HG02623 (cell line): ENCODE results near the gene COP1.
"Not testable (repeated sequence)": the region's sequence is repeated elsewhere in the genome, so short reads cannot be mapped to it uniquely, and the experiment has no call there.

Experiments used
- ATAC-seq: cut with Tn5 transposase; IDR thresholded peaks from one replicate; pipeline ENCODE4 v1.9.1; 2021; ENCODE audit warnings: moderate library complexity; ENCODE audit not compliant: unreplicated experiment

Gene COP1

DNA sequence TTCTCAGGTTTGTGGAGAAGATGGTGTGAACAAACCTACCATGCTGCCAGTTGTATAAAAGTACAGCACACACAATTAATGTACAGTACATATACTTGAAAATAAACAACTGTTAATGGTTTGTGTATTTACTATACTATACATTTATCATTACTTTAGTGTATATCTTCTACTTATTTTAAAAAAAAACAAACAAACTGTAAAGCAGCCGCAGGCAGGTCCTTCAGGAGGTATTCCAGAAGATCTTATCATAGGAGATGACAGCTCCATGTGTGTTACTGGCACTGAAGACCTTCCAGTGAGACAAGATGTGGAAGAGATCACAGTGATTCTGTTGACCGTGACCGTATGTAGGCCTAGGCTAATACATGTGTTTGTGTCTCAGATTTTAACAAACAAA is 155.7 kb downstream of the COP1 start:
- no peak for ATAC-seq

GRCh38 chr1:176049582-176049981 is 157.5 kb downstream of the COP1 start:
- no peak for ATAC-seq

DNA sequence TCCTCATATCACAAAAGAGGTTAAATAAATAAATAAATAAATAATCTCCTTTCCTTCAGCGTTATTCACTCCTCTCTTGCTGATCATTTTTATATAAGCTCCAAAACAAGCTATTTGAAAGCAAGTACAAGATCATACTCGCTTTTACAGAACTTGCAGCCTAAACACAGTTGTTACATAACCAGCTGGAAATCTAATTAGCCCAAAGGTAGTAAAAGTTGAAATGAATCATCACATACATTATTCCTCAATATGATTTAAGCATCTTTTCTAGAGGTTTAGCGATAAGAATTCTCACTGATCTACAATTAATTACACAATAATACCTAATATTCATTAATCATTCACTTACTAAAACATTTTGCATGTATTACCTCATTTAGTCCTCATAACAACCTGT is 160.2 kb downstream of the COP1 start:
- ATAC-seq = no peak

GRCh38 chr1:176043537-176043936 is 163.5 kb downstream of the COP1 start:
- no peak for ATAC-seq

GRCh38 chr1:176033881-176034280 is 173.2 kb downstream of the COP1 start:
- no peak for ATAC-seq

DNA sequence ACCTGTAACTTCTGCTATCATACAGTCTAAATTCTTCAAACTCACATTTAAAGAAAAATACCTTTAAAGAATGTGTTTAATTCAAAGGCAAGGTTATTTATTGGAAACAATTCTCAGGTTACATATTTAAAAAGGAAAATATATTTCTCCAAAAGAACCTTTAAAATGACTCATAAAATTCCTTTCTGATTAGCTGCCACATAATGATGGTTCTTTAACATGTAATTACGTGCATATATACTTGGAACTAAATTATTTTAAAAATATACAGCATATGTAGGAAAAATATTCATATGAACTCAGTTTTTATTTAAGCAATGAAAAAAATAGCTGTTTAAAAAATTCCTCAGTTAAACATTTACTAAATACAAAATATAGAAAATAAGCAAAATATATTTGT is 173.6 kb downstream of the COP1 start:
- no peak for ATAC-seq

DNA sequence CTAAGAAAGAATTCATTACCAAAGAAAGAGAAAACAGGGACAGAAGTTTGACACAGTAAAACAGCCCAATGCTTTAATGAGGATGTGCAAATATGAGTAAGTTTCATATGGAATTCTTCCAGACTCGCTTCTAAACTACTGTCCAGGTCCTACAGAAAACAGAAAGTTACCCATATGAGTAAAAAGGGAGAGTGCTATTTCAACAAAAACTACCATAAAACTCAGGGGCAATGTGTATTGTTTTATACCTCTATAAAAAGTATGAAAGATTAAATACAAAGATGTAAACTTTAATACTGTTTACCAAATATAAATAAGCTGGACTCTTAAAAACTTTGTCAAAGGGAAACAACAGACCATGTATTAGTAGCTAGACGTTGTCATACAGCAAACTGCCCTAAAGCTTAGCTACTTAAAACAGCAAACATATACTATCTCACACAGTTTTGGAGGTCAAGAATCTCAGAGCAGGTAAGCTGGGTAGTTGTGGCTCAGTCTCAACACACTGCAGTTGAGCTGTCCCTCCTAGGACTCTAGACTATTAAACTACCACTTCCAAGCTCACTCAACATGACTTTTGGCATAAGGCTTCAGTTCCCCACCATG is 174.9 kb downstream of the COP1 start:
- ATAC-seq = no peak

DNA sequence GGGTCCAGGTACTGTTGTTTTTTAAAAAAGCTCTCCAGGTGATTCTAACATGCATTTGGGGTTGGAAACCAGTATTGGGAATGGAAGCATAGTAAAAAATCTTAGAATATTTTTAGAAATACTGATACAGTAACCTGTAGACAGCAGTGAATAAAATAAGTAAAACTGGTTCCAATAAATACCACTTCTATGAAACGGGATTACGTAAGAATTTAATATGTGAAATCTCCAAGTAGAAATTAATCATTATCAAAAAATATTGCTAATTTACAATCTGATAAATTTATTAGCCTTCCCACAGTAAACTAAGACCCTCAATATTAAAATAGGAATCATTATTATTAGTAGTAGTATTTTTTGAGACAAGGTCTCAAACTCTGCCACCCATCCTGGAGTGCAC is 177.5 kb downstream of the COP1 start:
- ATAC-seq = no peak

DNA sequence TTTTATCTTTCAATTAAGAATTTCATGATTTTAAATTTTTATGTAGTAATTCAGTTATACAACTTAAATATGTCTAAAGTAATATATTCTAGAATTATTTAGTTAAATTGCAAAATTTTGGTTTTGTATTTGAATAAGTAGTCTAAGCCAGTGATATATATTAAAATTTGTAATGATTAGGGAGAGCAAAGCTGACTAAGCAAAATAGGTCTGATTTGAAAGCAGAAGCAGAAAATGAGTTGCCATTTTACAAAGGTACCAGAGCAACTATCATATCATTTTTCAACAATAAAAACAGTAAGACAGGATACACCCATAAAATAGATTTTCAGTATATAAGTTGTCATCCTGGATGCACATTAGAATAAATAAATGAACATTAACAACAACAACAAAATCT is 177.9 kb downstream of the COP1 start:
- ATAC-seq = no peak

- ATAC-seq = not testable (repeated sequence)
Measured at GRCh38 chr1:176027934-176028333, 179.2 kb downstream of the COP1 start.

GRCh38 chr1:176022574-176022973 is 184.5 kb downstream of the COP1 start:
- no peak for ATAC-seq

DNA sequence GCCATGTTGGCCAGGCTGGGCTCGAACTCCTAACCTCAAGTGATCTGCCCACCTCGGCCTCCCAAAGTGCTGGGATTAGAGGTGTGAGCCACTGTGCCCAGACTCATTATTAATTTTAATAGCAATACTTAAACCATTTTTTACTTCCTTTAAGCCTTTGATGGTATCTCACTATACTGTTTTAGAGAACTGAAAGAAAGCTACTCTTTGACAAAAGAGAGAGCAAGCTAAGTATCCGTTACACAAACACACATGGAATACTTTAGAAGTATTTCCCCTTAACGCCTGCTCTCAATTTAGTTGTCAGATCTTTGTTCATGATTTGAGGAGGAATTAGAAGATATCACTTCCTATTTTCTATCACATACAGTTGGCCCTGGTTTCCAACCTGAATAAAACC is 189.4 kb downstream of the COP1 start:
- no peak for ATAC-seq

DNA sequence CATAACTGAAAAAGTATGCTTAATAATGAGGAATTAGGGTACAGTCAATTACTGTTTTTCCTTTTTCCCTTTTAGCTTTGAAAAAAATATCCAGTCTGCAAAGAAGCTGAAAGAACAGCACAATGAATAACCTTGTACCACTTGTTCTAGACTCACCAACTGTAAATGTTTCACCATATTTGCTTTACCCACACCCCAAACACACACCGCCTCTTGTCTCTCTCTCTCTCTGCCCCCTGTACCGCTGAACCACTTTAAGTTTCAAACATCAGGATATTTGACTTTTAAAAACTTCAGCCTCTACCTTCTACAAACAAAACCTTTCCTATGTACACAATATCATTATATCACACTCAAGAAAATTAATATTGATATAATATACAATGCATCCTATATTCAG is 197.1 kb downstream of the COP1 start:
- ATAC-seq = no peak

GRCh38 chr1:176007756-176008389 is 199.2 kb downstream of the COP1 start:
- not testable (repeated sequence) for ATAC-seq

GRCh38 chr1:175994660-175995059 is 212.4 kb downstream of the COP1 start:
- not testable (repeated sequence) for ATAC-seq

DNA sequence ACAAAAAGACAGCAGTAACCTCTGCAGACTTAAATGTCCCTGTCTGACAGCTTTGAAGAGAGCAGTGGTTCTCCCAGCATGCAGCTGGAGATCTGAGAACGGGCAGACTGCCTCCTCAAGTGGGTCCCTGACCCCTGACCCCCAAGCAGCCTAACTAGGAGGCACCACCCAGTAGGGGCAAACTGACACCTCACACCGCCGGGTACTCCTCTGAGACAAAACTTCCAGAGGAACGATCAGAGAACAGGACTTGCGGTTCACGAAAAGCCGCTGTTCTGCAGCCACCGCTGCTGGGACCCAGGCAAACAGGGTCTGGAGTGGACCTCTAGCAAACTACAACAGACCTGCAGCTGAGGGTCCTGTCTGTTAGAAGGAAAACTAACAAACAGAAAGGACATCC is 214.3 kb downstream of the COP1 start:
- ATAC-seq = not testable (repeated sequence)

DNA sequence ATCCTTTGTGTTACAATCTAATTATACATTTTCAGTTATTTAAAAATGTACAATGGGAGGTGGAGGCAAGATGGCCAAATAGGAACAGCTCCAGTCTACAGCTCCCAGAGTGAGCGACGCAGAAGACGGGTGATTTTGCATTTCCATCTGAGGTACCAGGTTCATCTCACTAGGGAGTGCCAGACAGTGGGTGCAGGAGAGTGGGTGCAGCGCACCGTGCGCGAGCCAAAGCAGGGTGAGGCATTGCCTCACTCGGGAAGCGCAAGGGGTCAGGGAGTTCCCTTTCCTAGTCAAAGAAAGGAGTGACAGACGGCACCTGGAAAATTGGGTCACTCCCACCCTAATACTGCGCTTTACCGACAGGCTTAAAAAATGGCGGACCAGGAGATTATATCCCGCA is 214.9 kb downstream of the COP1 start:
- ATAC-seq = not testable (repeated sequence)

DNA sequence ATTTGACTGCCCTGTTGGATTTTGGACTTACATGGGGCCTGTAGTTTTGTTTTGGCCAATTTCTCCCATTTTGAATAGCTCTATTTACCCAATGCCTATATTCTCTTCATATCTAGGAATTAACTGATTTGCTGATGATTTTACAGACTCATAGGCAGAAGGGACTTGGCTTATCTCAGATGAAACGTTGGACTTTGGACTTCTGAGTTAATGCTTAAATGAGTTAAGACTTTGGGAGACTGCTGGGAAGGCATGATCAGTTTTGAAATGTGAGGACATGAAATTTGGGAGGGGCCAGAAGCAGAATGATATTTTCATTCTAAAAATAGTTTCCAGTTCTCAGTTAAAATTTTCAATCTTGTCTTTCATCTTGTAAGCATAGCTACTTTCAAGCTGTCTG is 222.3 kb downstream of the COP1 start:
- no peak for ATAC-seq

DNA sequence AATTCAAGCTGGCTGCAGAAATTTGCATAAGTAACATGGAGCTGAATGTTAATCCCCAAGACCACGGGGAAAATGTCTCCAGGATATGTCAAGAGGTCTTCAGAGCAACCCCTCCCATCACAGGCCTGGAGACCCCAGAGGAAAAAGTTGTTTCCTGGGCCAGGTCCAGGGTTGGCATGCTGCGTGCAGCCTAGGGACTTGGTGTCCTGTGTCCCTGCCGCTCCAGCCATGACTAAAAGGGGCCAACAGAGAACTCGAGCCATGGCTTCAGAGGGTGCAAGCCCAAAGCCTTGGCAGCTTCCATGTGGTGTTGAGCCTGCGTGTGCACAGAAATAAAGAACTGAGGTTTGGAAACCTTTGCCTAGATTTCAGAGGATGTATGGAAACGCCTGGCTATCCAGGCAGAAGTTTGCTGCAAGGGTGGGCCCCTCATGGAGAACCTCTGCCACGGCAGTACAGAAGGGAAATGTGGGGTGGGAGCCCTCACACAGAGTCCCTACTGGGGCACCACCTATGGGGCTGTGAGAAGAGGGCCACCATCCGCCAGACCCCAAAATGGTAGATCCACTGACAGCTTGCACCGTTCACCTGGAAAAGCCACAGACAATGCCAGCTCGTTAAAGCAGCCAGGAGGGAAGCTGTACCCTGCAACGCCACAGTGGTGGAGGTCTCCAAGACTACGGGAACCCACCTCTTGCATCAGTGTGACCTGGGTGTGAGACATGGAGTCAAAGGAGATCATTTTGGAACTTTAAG is 222.9 kb downstream of the COP1 start:
- ATAC-seq = no peak

DNA sequence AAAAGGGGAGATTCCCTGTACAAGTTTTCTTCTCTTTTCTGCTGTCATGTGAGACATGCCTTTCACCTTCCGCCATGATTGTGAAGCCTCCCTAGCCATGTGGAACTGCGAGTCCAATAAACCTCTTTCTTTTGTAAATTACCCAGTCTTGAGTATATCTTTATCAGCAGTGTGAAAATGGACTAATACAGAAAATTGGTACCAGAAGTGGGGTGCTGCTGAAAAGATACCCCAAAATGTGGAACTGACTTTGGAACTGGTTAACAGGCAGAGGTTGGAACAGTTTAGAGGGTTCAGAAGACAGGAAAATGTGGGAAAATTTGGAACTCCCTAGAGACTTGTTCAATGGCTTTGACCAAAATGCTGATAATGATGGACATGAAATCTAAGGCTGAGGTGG is 223.7 kb downstream of the COP1 start:
- not testable (repeated sequence) for ATAC-seq

DNA sequence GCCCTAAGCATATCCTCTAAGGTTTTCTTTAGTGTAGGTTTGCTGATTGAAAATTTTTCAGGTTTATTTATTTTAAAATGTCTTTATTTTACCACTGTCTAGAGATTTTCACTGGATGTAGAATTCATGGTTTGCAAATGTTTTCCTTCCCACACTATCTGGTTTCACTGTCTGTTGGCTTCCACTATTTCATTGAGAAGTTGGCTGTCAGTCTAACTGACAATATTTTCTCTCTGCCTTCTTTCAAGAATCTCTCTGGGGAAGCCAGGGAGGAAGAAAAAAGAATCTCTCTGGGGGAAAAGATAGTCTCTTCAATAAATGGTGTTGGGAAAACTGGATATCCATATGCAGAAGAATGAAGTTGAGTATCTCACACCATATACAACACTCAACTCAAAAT is 226.0 kb downstream of the COP1 start:
- no peak for ATAC-seq

GRCh38 chr1:175978926-175979325 is 228.2 kb downstream of the COP1 start:
- ATAC-seq = no peak
